Testis (tissue), 2 donors: ENCODE data around the gene MND1.

Experiments used
- CTCF ChIP-seq, 3 experiments: fragments of 450-650 bp in 2 of 3; fragments of 200-600 bp in 1 of 3; sonication (generic) in 1 of 3; IDR thresholded peaks; one replicate each; pipeline ENCODE4 v1.5.1; 2016 to 2019; ENCODE audit warnings: antibody characterized with exemption in 3 of 3, mild to moderate bottlenecking in 2 of 3, moderate library complexity in 1 of 3
- POLR2A ChIP-seq: fragments of 450-650 bp; IDR thresholded peaks from one replicate; pipeline ENCODE4 v1.6.1; 2017; ENCODE audit warnings: antibody characterized with exemption, mild to moderate bottlenecking, moderate library complexity

GRCh38 chr4:153318696-153319320 lies 25.7 kb upstream of the MND1 start:
- no peak for TF ChIP-seq POLR2A
- TF ChIP-seq CTCF (IDR thresholded peaks at IDR 0.05) = peak; percentile 49 to 51 (median 49)
